Astrocyte of the hippocampus (primary cell): ENCODE measurements around the gene SYNE1.
"Not testable (repeated sequence)": the region's sequence is repeated elsewhere in the genome, so short reads cannot be mapped to it uniquely, and the experiment has no call there.

Source experiments
- DNase-seq: peaks from one replicate; pipeline ENCODE4 v3.0.0; 2011; ENCODE audit warnings: low read depth, low spot score

Gene SYNE1

DNA sequence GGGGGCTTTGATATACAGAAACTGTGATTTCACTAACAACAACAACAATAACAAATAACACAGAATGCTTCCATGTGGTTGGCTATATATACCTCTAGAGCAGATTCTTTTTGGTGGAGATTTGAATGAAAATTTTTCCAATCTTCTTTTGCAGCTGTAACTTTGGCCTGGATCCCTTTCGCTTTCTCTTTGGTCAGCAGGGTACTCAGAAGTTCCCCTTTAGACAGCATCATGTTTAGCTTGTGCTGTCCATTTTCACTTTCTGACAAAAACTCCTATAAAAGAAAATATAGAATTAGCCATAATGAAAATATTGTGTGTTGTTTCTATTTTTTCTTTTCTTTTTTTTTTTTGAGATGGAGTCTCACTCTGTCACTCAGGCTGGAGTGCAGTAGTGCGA lies 264.2 kb downstream of the SYNE1 start:
- DNase-seq, result no peak

DNA sequence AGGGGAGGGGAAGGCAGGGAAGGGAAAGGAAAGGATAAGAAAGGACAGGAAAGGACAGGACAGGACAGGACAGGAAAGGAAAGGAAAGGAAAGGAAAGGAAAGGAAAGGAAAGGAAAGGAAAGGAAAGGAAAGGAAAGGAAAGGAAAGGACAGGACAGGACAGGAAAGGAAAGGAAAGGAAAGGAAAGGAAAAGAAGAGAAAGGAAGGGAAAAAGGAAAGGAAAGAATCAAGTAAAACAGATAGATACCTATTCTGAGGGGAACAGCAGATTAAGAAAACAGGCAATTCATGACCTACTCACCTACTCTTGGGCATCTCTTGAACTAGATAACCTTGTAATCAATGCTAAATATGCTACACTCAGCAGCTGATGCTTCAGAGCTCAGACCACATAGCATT lies 265.4 kb downstream of the SYNE1 start:
- DNase-seq, result no peak

GRCh38 chr6:152368751-152369624 lies 268.2 kb downstream of the SYNE1 start:
- DNase-seq, result no peak

DNA sequence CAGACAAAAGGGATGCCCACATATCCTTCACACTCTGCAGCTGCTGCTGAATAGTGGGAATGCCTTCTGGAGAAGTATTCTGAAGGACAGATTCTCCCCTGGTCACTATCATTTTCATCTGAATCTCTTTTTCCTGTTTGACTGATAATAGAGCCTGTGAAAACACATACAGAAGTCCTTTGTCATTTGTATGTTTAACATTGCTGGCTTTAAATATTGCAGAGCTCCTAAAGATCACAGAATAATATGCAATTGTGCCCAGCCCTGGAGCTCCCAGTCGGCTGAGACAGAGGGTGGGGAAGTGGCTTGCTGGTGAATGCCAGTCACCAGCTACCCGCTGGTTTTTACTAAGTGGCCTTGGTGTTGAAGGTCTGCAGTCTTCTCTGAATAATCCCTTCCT lies 272.3 kb downstream of the SYNE1 start:
- DNase-seq, result no peak

GRCh38 chr6:152360034-152360433 lies 277.1 kb downstream of the SYNE1 start:
- DNase-seq, result no peak

- peak; percentile 38 for DNase-seq
These were observed 280.5 kb downstream of the SYNE1 start for GRCh38 chr6:152356662-152357061.

GRCh38 chr6:152356016-152356415 lies 281.1 kb downstream of the SYNE1 start:
- no peak for DNase-seq

GRCh38 chr6:152355166-152355565 lies 282.0 kb downstream of the SYNE1 start:
- DNase-seq, result no peak

GRCh38 chr6:152353440-152353839 lies 283.7 kb downstream of the SYNE1 start:
- DNase-seq, result no peak

GRCh38 chr6:152351742-152352141 lies 285.4 kb downstream of the SYNE1 start:
- DNase-seq, result no peak

DNA sequence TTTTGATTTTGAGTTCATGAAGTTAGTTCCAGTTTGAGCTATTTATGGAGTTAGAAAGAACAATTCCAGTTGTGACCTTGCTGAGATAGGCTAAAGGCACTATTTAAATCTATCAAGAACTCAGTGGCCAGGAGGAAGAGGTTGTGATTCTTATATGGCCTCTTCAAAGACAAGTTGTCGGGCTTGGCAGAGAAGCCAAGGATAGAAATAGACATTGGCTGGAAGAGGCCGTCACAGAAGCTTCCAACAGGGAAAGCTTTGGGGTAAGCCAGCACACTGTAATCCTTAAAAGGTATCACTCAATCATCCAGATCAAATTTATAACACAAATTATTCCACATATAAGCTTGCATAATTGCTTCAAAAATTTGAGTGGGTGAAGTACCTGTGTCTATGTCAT lies 286.1 kb downstream of the SYNE1 start:
- DNase-seq, result no peak

- DNase-seq, result no peak
These were observed 289.0 kb downstream of the SYNE1 start for GRCh38 chr6:152348116-152348515.

DNA sequence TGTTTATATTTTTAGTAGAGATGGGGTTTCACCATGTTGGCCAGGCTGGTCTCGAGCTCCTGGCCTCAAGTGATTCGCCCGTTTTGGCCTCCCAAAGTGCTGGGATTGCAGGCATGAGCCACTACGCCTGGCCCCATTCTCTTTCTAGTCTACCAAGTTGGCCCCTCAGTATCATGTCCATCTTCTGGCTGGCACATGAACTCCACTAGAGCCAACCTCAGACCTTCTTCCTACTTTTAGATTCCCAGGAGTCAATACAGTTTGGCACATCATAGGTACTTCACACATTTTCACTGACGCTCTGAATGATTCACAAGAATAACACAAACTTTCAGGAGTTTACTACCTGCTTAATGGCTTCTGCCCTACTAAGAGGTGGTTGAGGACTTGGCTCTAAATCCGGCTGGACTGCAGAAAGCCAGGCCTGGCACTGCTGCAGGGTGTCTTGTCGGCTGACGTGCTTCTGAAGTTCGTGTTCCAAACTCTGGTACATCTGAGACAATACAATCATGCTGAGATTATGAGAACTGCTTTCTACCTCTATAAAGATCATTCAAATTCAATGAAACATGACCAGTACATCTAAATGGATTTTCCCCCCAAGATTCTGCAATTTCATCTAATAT lies 293.3 kb downstream of the SYNE1 start:
- DNase-seq, result no peak

GRCh38 chr6:152341596-152341995 lies 295.6 kb downstream of the SYNE1 start:
- no peak for DNase-seq

DNA sequence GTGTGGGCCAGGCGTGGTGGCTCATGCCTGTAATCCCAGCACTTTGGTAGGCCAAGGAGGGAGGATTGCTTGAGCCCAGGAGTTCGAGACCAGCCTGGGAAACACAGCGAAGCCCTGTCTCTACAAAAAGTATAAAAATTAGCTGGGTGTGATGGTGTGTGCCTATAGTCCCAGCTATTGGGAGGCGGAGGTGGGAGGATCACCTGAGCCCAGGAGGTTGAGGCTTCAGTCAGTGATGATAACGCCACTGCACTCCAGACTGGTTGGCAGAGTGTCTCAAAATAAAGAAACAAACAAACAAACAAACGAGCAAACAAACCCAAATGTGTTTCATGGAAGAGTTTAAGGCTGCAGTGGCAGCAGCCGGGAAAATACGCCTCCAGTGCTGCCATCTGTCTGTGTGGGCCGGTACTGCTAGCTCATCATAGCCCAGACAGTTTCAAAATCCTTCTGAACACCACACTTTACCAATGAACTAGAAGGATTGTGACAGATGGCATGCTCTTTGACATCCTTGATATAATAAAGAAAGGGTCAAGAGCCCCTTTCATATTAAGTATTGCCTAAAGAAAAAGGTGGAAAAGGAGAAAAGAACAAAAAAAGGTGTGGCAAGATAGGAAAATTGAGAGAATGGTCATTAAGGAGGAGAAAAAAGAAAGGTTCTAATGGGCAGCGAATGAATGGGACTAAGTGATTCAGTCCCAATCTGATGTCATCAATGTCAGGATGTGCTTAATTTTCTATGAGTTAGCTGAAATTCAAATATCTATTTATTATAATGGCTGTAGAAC lies 298.6 kb downstream of the SYNE1 start:
- peak; percentile 56 for DNase-seq

DNA sequence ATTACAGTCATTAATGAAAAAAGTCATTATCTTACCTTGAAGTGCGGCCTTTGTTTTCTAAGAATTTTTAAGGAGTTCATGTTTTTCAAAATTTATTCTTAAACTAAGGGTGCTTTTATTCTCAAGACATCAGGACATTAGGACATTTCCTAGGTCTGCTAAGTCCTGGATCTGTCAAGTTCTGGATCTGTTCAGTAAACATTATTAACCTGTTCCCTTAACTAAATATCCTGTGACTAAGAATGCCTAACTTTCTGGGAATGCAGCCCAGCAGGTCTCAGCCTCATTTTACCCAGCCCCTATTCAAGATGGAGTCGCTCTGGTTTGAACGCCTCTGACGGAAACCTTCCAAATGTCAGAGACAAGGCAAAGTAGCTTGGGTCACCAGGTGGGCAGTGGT lies 302.6 kb downstream of the SYNE1 start:
- no peak for DNase-seq

GRCh38 chr6:152330961-152331360 lies 306.2 kb downstream of the SYNE1 start:
- DNase-seq, result no peak

GRCh38 chr6:152329638-152330448 lies 307.3 kb downstream of the SYNE1 start:
- DNase-seq, result no peak

- DNase-seq, result not testable (repeated sequence)
These were observed 309.0 kb downstream of the SYNE1 start for GRCh38 chr6:152328200-152328599.

DNA sequence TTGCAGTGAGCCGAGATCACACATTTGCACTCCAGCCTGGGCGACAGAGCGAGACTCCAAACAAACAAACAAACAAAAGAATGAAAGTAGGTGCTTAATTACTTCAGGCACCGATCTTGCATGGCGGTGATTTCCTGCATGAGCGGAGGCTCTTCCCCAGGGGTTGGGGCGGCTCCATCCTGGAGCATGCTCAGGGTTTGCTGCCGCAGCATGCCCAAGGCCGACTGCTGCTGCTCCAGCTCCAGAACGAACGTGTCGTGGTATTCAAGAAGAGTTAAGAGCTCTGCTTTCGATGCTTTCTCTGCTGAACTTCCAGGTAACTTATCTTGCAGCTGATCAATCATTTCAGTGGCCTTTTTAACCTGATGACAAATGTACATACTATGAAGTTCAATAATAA lies 313.8 kb downstream of the SYNE1 start:
- no peak for DNase-seq

DNA sequence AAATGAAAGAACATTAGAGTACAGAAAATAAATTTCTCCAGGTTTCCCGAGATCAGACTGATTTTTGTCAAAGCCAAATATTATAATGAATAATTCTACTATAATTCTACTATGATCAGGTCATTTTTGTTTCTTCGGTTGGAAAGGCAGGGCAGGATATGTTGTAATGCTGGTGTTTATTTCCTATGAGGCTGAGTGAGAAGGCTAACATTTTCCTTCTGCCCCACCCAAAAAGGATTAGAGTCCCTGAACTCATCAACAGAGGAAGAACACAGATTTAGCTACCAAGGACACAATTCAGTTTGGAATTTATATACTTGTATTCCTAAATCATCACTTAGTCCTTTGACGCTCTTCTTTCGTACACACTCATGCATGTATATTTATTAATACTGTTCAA lies 318.9 kb downstream of the SYNE1 start:
- no peak for DNase-seq

GRCh38 chr6:152316024-152316423 lies 321.1 kb downstream of the SYNE1 start:
- DNase-seq, result peak; percentile 14
